ENCODE data around the gene PRKX. TPM values are rescaled to one million over a fixed set of nuclear protein-coding genes. Genes with fewer than 3 reads are reported as not detected.
"Not testable (repeated sequence)": the region's sequence is repeated elsewhere in the genome, so short reads cannot be mapped to it uniquely, and the experiment has no call there.

PRKX gene
- total and polyA plus RNA-seq, 7 experiments from 2014 or later, result 40.5 to 118 (median 55.2) TPM

DNA sequence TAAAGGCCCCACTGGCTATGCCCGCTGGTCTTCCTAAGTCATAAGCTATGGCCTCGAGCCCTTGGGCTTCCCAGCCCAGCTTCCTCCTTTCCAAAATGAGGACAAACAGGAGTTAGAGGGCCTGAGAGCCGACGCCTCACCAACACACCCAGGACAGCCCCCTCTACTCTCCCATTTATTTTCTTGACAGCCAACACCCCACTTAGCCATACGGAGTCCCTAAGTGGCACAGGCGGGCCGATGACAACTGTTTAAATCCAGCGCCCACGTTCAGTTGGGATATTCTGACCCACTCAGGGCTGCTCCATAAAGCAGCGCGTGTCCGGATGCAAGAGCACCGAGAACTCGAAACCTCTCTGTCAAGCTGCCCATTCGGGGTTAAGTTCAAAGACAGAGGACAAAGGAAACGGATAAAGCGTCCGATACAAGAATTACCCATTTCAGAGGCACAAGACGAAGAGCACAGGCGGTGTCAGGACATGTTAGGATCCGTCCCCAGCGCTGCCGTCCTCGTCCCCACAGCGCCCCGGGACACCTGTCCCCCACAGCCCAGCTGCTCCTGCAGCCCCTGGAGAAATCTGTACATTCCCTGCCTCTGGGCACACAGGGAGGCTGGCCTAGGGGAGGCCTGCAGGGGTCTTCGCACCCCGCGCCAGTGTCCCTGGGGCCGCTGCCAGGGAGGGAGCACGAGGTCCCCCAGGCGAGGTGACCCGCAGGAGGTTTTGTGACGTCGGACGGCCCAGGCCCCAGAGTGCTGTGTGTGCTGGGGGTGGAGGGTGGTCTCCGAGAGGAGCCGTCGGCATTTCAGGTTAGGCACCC, 1.2 kb downstream of the PRKX start:
- ATAC-seq (no peak), DNase-seq (peak in 2 of 9 donors; percentile 20 to 21)
- Mint-ChIP-seq H3K4me3 (peak overlapping the region; percentile 91 to 99 (median 96)), H3K27me3 (no peaks in the 10 kb centered on the region), H3K4me1 (peaks cover 0 to 55% (median 27%) of the 10 kb centered on the region in 7 donors), H3K9me3 (no peaks in the 10 kb centered on the region), H3K27ac (peak overlapping the region; percentile 79 to 97 (median 92)), H3K36me3 (peaks cover 0 to 11% (median 0%) of the 10 kb centered on the region in 5 donors)
- H3K4me3 ChIP-seq (ENCODE audit: low read length), result peak overlapping the region; percentile 67
- CTCF ChIA-PET, result interaction anchor here (2.1 kb wide), 1 partner anchor 12 kb away, joined by 6 read pairs; no protein-coding TSS in a partner anchor
- POLR2A ChIA-PET, result interaction anchor here (0.7 to 2.9 kb wide), 2 partner anchors 12 to 31 kb away, joined by 3 to 13 read pairs; no protein-coding TSS in a partner anchor
- intact Hi-C loops (cut with micrococcal nuclease), result loop anchor here (2.0 to 10.0 kb wide), 6 partner anchors 13 to 1017 kb away; partner anchors contain the start of gene CD99 (in 1 of the 2)
- H3K36me3 ChIP-seq (ENCODE audit: control insufficient read depth in 2 of 3, insufficient read depth in 3 of 3, low read length in 3 of 3), result no peaks in the 10 kb centered on the region
- no peaks in the 10 kb centered on the region for H3K9me3 ChIP-seq (ENCODE audit: control insufficient read depth in 2 of 3, low read length in 3 of 3)
- peaks cover 7 to 20% of the 10 kb centered on the region in 2 donors for H3K4me1 ChIP-seq (ENCODE audit: control insufficient read depth in 2 of 2, insufficient read depth in 2 of 2, low read length in 2 of 2)
- no peaks in the 10 kb centered on the region for H3K27me3 ChIP-seq (ENCODE audit: control insufficient read depth in 2 of 2, insufficient read depth in 2 of 2, low read length in 2 of 2)
- peak overlapping the region; percentile 71 for H3K27ac ChIP-seq (ENCODE audit: low read depth, low read length)

GRCh38 chrX:3711331-3711917, 2.0 kb downstream of the PRKX start:
- intact Hi-C loops (cut with micrococcal nuclease), result loop anchor here (1.0 to 10.0 kb wide), 4 partner anchors 54 to 1017 kb away; partner anchors contain the start of gene CD99 (in 1 of the 2)
- ATAC-seq, result no peak
- H3K36me3 Mint-ChIP-seq, result peaks cover 0 to 18% (median 0%) of the 10 kb centered on the region in 5 donors

GRCh38 chrX:3707673-3708274, 5.7 kb downstream of the PRKX start:
- H3K36me3 ChIP-seq (ENCODE audit: control insufficient read depth in 2 of 3, insufficient read depth in 3 of 3, low read length in 3 of 3); CTCF ChIA-PET; H3K4me3 ChIP-seq (ENCODE audit: low read length); H3K27ac ChIP-seq (ENCODE audit: low read depth, low read length); H3K9me3 Mint-ChIP-seq; H3K27me3 Mint-ChIP-seq; intact Hi-C loops (cut with micrococcal nuclease); H3K27me3 ChIP-seq (ENCODE audit: control insufficient read depth in 2 of 2, insufficient read depth in 2 of 2, low read length in 2 of 2); H3K9me3 ChIP-seq (ENCODE audit: control insufficient read depth in 2 of 3, low read length in 3 of 3): not testable (repeated sequence)
- Mint-ChIP-seq H3K36me3 (peaks cover 0 to 39% (median 4%) of the 10 kb centered on the region in 5 donors), H3K27ac (peak overlapping the region in 8 of 9 donors; percentile 21 to 85 (median 38)), H3K4me1 (peaks cover 6 to 92% (median 55%) of the 10 kb centered on the region in 7 donors), H3K4me3 (peak overlapping the region in 7 of 10 donors; percentile 16 to 82 (median 58))
- ATAC-seq, result peak; percentile 77
- H3K4me1 ChIP-seq (ENCODE audit: control insufficient read depth in 2 of 2, insufficient read depth in 2 of 2, low read length in 2 of 2), result peaks cover 16 to 43% of the 10 kb centered on the region in 2 donors
- POLR2A ChIA-PET, result interaction anchor here (1.1 kb wide), 1 partner anchor 9 kb away, joined by 4 read pairs; no protein-coding TSS in a partner anchor
- DNase-seq, result peak in 1 of 9 donors; percentile 16

More at GRCh38 chrX:3711331-3711917, 2.0 kb downstream of the PRKX start:
- Mint-ChIP-seq H3K27me3 (no peaks in the 10 kb centered on the region), H3K4me3 (peak overlapping the region; percentile 91 to 99 (median 96)), H3K4me1 (peaks cover 4 to 64% (median 33%) of the 10 kb centered on the region in 7 donors), H3K27ac (peak overlapping the region; percentile 46 to 97 (median 90)), H3K9me3 (peaks cover 0 to 2% (median 0%) of the 10 kb centered on the region in 11 donors)
- CTCF ChIA-PET, result interaction anchor here (2.1 kb wide), 1 partner anchor 11 kb away, joined by 6 read pairs; no protein-coding TSS in a partner anchor
- POLR2A ChIA-PET, result interaction anchor here (0.7 to 2.9 kb wide), 2 partner anchors 11 to 32 kb away, joined by 3 to 13 read pairs; no protein-coding TSS in a partner anchor
- Histone ChIP-seq H3K9me3 (ENCODE audit: control insufficient read depth in 2 of 3, low read length in 3 of 3) (no peaks in the 10 kb centered on the region), H3K36me3 (ENCODE audit: control insufficient read depth in 2 of 3, insufficient read depth in 3 of 3, low read length in 3 of 3) (no peaks in the 10 kb centered on the region), H3K4me3 (ENCODE audit: low read length) (peak overlapping the region; percentile 67), H3K27ac (ENCODE audit: low read depth, low read length) (peak overlapping the region; percentile 71), H3K27me3 (ENCODE audit: control insufficient read depth in 2 of 2, insufficient read depth in 2 of 2, low read length in 2 of 2) (no peaks in the 10 kb centered on the region), H3K4me1 (ENCODE audit: control insufficient read depth in 2 of 2, insufficient read depth in 2 of 2, low read length in 2 of 2) (peaks cover 13 to 28% of the 10 kb centered on the region in 2 donors)
- no peak for DNase-seq

DNA sequence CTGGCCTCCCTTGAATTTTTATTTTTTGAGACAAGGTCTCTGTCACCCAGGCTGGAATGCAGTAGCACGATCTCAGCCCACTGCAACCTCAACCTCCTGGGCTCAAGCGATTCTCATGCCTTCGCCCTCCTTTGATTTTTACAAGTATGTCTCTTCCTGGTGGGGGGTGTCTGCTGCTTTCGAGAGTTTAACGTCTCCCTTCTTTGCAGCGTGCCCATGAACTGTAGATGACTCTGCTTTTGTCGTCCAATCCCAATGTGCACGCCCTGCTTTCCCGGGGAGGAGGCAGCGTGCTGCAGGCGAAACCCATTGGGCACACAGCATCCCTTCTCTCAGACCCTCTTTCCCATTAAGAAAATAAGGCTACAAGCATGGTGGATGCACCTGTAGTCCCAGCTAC, 7.0 kb downstream of the PRKX start:
- no peaks in the 10 kb centered on the region for H3K27me3 ChIP-seq (ENCODE audit: control insufficient read depth in 2 of 2, insufficient read depth in 2 of 2, low read length in 2 of 2)
- H3K27ac ChIP-seq (ENCODE audit: low read depth, low read length), result peak overlapping the region; percentile 33

DNA sequence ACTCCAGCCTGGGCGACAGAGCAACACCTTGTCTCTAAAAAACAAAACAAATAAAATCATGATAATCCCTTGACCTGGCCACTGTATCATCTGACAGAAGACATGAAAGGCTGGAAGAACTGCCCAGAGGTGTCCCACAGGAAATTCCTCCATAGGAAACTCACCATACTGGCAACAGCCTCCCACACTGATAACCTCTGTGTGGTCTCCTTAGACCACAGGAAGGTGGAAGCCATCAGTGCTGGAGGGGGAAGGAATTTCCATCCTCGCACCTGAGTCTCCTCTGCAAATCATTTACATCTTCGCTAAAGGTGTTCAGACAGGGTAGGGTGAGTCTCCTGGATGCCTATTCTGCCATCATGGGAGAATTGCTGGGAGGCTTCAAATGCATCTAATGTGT, 10.2 kb downstream of the PRKX start:
- H3K36me3 ChIP-seq (ENCODE audit: control insufficient read depth in 2 of 3, insufficient read depth in 3 of 3, low read length in 3 of 3); H3K27me3 Mint-ChIP-seq; H3K9me3 ChIP-seq (ENCODE audit: control insufficient read depth in 2 of 3, low read length in 3 of 3); ATAC-seq; H3K9me3 Mint-ChIP-seq; DNase-seq; H3K27ac ChIP-seq (ENCODE audit: low read depth, low read length); H3K4me3 ChIP-seq (ENCODE audit: low read length); CTCF ChIA-PET; H3K27me3 ChIP-seq (ENCODE audit: control insufficient read depth in 2 of 2, insufficient read depth in 2 of 2, low read length in 2 of 2); POLR2A ChIA-PET: not testable (repeated sequence)
- Mint-ChIP-seq H3K27ac (peak overlapping the region; percentile 8 to 83 (median 57)), H3K36me3 (peaks cover 0 to 40% (median 4%) of the 10 kb centered on the region in 5 donors), H3K4me3 (peak overlapping the region in 2 of 10 donors; percentile 34 to 43), H3K4me1 (peaks cover 12 to 87% (median 63%) of the 10 kb centered on the region in 7 donors)
- intact Hi-C loops (cut with micrococcal nuclease), result loop anchor here in 1 of 2 donors (5.0 kb wide), 1 partner anchor 51 kb away; no protein-coding TSS in a partner anchor
- H3K4me1 ChIP-seq (ENCODE audit: control insufficient read depth in 2 of 2, insufficient read depth in 2 of 2, low read length in 2 of 2), result peaks cover 9 to 31% of the 10 kb centered on the region in 2 donors

More for the DNA sequence above, 7.0 kb downstream of the PRKX start:
- H3K9me3 ChIP-seq (ENCODE audit: control insufficient read depth in 2 of 3, low read length in 3 of 3), result no peaks in the 10 kb centered on the region
- Mint-ChIP-seq H3K27me3 (no peaks in the 10 kb centered on the region), H3K36me3 (peaks cover 0 to 37% (median 4%) of the 10 kb centered on the region in 5 donors), H3K4me3 (peak overlapping the region; percentile 8 to 82 (median 62)), H3K9me3 (peaks cover 0 to 2% (median 0%) of the 10 kb centered on the region in 11 donors), H3K4me1 (peaks cover 6 to 92% (median 56%) of the 10 kb centered on the region in 7 donors), H3K27ac (peak overlapping the region in 8 of 9 donors; percentile 48 to 84 (median 70))
- DNase-seq, result no peak
- H3K36me3 ChIP-seq (ENCODE audit: control insufficient read depth in 2 of 3, insufficient read depth in 3 of 3, low read length in 3 of 3), result no peaks in the 10 kb centered on the region
- POLR2A ChIA-PET, result no interaction called here
- CTCF ChIA-PET, result no interaction called here
- no peak overlapping the region for H3K4me3 ChIP-seq (ENCODE audit: low read length)
- H3K4me1 ChIP-seq (ENCODE audit: control insufficient read depth in 2 of 2, insufficient read depth in 2 of 2, low read length in 2 of 2), result peaks cover 16 to 43% of the 10 kb centered on the region in 2 donors
- no peak for ATAC-seq
- intact Hi-C loops (cut with micrococcal nuclease), result no loop called here

- DNase-seq; H3K9me3 ChIP-seq (ENCODE audit: control insufficient read depth in 2 of 3, low read length in 3 of 3); H3K4me3 ChIP-seq (ENCODE audit: low read length); H3K36me3 ChIP-seq (ENCODE audit: control insufficient read depth in 2 of 3, insufficient read depth in 3 of 3, low read length in 3 of 3); CTCF ChIA-PET; H3K27me3 Mint-ChIP-seq; H3K27ac ChIP-seq (ENCODE audit: low read depth, low read length); POLR2A ChIA-PET; ATAC-seq; H3K9me3 Mint-ChIP-seq; H3K27me3 ChIP-seq (ENCODE audit: control insufficient read depth in 2 of 2, insufficient read depth in 2 of 2, low read length in 2 of 2): not testable (repeated sequence)
- peak overlapping the region in 8 of 10 donors; percentile 14 to 92 (median 36) for H3K4me3 Mint-ChIP-seq
- H3K36me3 Mint-ChIP-seq, result peaks cover 0 to 40% (median 4%) of the 10 kb centered on the region in 5 donors
- intact Hi-C loops (cut with micrococcal nuclease), result loop anchor here in 1 of 2 donors (5.0 kb wide), 1 partner anchor 50 kb away; no protein-coding TSS in a partner anchor
- H3K4me1 Mint-ChIP-seq, result peaks cover 17 to 87% (median 60%) of the 10 kb centered on the region in 7 donors
- H3K4me1 ChIP-seq (ENCODE audit: control insufficient read depth in 2 of 2, insufficient read depth in 2 of 2, low read length in 2 of 2), result peaks cover 9 to 26% of the 10 kb centered on the region in 2 donors
- H3K27ac Mint-ChIP-seq, result peak overlapping the region; percentile 49 to 97 (median 92)
Measured at GRCh38 chrX:3702095-3702494, 11.4 kb downstream of the PRKX start.

Data from naive thymus-derived CD4-positive, alpha-beta T cell (primary cell).